Nephron (organoid): ENCODE results near the gene SSTR1.

Source experiments
- H3K27ac Mint-ChIP-seq, 3 experiments: 2 replicates each; pipeline ENCODE4 v1.8.0; 2020; ENCODE audit warnings: mixed read lengths in 3 of 3, mild to moderate bottlenecking in 2 of 3, moderate library complexity in 1 of 3
- H3K27me3 Mint-ChIP-seq: 2 replicates; pipeline ENCODE4 v1.8.0; 2021; ENCODE audit warnings: low read depth, mild to moderate bottlenecking, moderate library complexity, mixed read lengths
- H3K36me3 Mint-ChIP-seq: 2 replicates; pipeline ENCODE4 v1.8.0; 2020; ENCODE audit warnings: low read depth, mixed read lengths
- H3K4me1 Mint-ChIP-seq: 2 replicates; pipeline ENCODE4 v1.8.0; 2020; ENCODE audit warnings: mixed read lengths
- H3K4me3 Mint-ChIP-seq, 3 experiments: 2 replicates each; pipeline ENCODE4 v1.8.0; 2020; ENCODE audit warnings: mild to moderate bottlenecking in 3 of 3, mixed read lengths in 3 of 3, moderate library complexity in 2 of 3
- H3K9me3 Mint-ChIP-seq: 2 replicates; pipeline ENCODE4 v1.8.0; 2020; ENCODE audit warnings: mixed read lengths
- TF ChIP-seq, protein P1 (sequence below), 3 experiments: fragments of 200-600 bp; sonication (generic); IDR thresholded peaks; one replicate each; pipeline ENCODE4 v1.5.0; 2021; ENCODE audit warnings: antibody characterized with exemption in 3 of 3; ENCODE audit not compliant: unreplicated experiment in 3 of 3

Gene SSTR1

DNA sequence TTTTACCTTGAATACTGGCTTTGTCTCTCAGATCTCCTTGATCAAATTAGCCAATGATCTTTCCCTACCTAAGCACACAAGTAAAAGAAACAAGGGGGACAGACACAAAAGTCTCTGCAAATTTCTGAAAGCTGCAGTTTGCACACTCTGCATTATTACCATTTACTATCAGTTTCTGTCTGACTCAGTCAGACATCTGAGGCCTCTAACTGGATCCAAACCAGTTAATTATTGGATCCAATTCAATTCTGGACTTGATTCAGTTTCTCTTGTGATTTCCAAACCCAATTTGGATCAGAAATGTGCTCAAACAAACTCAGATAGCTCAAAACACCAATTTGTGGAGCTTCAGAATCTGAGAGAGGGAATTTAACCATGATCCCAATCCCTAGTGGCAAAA, 16.6 kb downstream of the SSTR1 start:
- H3K4me1 Mint-ChIP-seq: no peaks in the 10 kb centered on the region
- TF ChIP-seq, protein P1, sequence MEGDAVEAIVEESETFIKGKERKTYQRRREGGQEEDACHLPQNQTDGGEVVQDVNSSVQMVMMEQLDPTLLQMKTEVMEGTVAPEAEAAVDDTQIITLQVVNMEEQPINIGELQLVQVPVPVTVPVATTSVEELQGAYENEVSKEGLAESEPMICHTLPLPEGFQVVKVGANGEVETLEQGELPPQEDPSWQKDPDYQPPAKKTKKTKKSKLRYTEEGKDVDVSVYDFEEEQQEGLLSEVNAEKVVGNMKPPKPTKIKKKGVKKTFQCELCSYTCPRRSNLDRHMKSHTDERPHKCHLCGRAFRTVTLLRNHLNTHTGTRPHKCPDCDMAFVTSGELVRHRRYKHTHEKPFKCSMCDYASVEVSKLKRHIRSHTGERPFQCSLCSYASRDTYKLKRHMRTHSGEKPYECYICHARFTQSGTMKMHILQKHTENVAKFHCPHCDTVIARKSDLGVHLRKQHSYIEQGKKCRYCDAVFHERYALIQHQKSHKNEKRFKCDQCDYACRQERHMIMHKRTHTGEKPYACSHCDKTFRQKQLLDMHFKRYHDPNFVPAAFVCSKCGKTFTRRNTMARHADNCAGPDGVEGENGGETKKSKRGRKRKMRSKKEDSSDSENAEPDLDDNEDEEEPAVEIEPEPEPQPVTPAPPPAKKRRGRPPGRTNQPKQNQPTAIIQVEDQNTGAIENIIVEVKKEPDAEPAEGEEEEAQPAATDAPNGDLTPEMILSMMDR (IDR thresholded peaks at IDR 0.05; ENCODE audit: unreplicated experiment in 3 of 3): no peak

DNA sequence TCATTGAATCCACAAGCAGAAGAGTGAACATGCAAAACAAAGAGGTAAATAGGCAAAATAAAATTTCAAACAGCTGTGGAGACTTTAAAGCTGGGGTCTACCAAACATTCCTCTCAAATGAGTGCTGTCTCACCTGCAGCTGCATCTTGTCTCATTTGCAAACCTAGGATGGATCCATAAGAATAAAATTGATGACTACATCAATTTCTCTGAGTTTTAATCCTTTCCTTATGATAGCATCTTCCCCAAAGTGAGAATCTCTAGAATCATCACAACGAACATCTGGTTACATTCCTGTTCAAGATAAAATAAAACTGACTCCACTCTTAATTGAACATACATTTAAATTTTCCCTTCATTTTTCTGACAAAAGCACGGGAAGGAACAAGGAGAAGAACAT, 18.2 kb downstream of the SSTR1 start:
- TF ChIP-seq, protein P1 (IDR thresholded peaks at IDR 0.05; ENCODE audit: unreplicated experiment in 3 of 3): no peak
- Mint-ChIP-seq H3K27ac (no peak overlapping the region), H3K27me3 (peaks cover 3% of the 10 kb centered on the region), H3K4me3 (no peak overlapping the region), H3K36me3 (no peaks in the 10 kb centered on the region), H3K9me3 (peaks cover 2% of the 10 kb centered on the region), H3K4me1 (no peaks in the 10 kb centered on the region)

More for the DNA sequence above, 16.6 kb downstream of the SSTR1 start:
- H3K27me3 Mint-ChIP-seq: peaks cover 3% of the 10 kb centered on the region
- no peaks in the 10 kb centered on the region for H3K36me3 Mint-ChIP-seq
- H3K27ac Mint-ChIP-seq: no peak overlapping the region
- no peak overlapping the region for H3K4me3 Mint-ChIP-seq
- peaks cover 2% of the 10 kb centered on the region for H3K9me3 Mint-ChIP-seq

DNA sequence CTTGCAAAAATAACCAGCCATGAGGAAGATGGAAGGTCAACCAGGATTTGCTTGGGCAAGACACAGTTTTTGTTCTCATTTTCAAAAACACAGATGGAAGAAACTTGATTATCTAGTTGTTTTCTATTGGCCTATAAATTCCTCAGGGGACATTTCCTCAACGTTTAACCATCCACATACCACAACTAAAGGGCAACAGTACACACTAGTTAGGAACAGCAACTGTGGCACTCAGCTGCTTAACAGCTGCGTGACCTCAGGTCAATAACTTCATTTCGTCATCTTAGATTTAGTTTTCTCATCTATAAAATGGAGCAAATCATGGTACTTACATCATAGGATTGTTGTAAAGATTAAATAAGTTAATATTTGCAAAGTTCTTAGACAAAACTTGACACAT, 18.7 kb downstream of the SSTR1 start:
- TF ChIP-seq, protein P1 (IDR thresholded peaks at IDR 0.05; ENCODE audit: unreplicated experiment in 3 of 3): no peak
- H3K27me3 Mint-ChIP-seq: peaks cover 3% of the 10 kb centered on the region
- no peaks in the 10 kb centered on the region for H3K4me1 Mint-ChIP-seq
- no peak overlapping the region for H3K27ac Mint-ChIP-seq
- H3K9me3 Mint-ChIP-seq: peaks cover 2% of the 10 kb centered on the region
- H3K4me3 Mint-ChIP-seq: no peak overlapping the region
- H3K36me3 Mint-ChIP-seq: no peaks in the 10 kb centered on the region

DNA sequence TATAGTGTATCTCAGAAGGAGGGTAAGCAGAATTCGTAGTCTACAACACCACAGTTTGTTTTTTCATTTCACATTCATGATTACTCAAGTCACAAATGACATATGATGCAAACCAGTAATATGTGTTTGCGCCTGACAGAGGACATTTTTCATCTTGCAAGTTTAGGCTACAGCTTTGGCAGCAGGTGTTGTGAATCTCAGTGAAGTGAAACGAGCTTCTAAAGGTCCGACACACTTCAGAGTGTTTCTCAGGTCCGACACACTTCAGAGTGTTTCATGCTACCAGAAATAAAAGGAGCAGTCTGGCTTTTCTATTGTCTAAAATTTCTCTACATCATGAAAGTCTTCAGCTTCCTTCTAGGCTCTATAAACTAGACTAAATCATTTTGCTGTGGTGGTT, 25.5 kb downstream of the SSTR1 start:
- TF ChIP-seq, protein P1 (IDR thresholded peaks at IDR 0.05; ENCODE audit: unreplicated experiment in 3 of 3): no peak
- Mint-ChIP-seq H3K36me3 (no peaks in the 10 kb centered on the region), H3K4me1 (no peaks in the 10 kb centered on the region), H3K9me3 (no peaks in the 10 kb centered on the region), H3K4me3 (no peak overlapping the region), H3K27ac (no peak overlapping the region), H3K27me3 (peaks cover 6% of the 10 kb centered on the region)

DNA sequence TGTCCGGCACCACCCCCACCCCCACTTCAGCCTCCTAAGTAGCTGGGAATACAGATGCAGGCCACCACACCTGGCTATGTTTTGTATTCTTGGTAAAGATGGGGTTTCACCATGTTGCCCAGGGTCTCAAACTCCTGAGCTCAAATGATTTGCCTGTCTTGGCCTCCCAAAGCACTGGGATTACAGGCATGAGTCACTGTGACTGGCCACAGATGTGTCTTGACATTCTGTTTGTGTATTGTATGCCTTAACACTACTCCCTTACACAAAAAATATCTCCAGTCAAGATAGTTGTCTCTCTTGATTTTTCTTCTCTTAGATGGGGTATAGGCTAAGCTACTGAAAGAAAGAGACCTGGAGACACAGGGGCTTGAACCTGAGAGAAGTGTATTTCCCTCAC, 30.6 kb downstream of the SSTR1 start:
- Mint-ChIP-seq H3K9me3 (no peaks in the 10 kb centered on the region), H3K27ac (no peak overlapping the region), H3K4me1 (no peaks in the 10 kb centered on the region), H3K36me3 (no peaks in the 10 kb centered on the region), H3K4me3 (no peak overlapping the region), H3K27me3 (peaks cover 6% of the 10 kb centered on the region)
- TF ChIP-seq, protein P1 (IDR thresholded peaks at IDR 0.05; ENCODE audit: unreplicated experiment in 3 of 3): no peak

DNA sequence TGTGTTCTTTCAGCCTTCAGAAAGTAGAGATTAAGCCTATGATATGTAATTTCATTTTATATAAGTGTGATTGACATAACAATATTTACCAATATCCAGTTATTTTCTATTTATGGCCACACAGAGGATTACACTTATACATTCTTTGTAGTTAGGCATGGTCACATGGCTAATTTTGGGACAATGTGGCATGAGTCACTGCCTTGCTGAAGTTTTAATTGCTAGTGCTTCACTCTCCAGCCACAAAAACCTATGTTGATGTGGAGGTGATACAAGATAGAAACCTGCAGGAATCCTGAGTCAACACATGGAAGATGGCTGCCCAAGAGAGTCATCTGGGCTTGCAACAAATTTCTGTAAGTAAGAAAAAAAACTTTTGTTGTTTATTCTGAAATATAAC, 31.2 kb downstream of the SSTR1 start:
- peaks cover 6% of the 10 kb centered on the region for H3K27me3 Mint-ChIP-seq
- no peak overlapping the region for H3K4me3 Mint-ChIP-seq
- TF ChIP-seq, protein P1 (IDR thresholded peaks at IDR 0.05; ENCODE audit: unreplicated experiment in 3 of 3): no peak
- H3K27ac Mint-ChIP-seq: no peak overlapping the region
- H3K36me3 Mint-ChIP-seq: no peaks in the 10 kb centered on the region
- H3K9me3 Mint-ChIP-seq: no peaks in the 10 kb centered on the region
- no peaks in the 10 kb centered on the region for H3K4me1 Mint-ChIP-seq
